K562 (cell line): ENCODE data around the gene ZNF740. TPM values are rescaled to one million over a fixed set of nuclear protein-coding genes. Genes with fewer than 3 reads are reported as not detected.

Experiments
- BRF1 ChIP-seq: IDR thresholded peaks from 3 replicates; pipeline ENCODE4 v1.6.1; 2011; ENCODE audit warnings: borderline replicate concordance, mild to moderate bottlenecking; ENCODE audit not compliant: insufficient read length; ENCODE audit errors: extremely low read depth
- CHD2 ChIP-seq: IDR thresholded peaks from 2 replicates; pipeline ENCODE4 v1.6.1; 2011; ENCODE audit warnings: low read depth, low read length
- CREB1 ChIP-seq, 2 experiments: sonication (generic) in 1 of 2; formaldehyde crosslinking in 1 of 2; IDR thresholded peaks; 2 replicates each; pipeline versions ENCODE4 v1.6.1 to v1.8.0; 2012 to 2022; ENCODE audit warnings: inconsistent platforms in 1 of 2, mild to moderate bottlenecking in 1 of 2, missing genetic modification reagents in 1 of 2, moderate library complexity in 1 of 2
- DDX20 ChIP-seq: fragments of 450-650 bp; IDR thresholded peaks from 2 replicates; pipeline ENCODE4 v1.6.1; 2016; ENCODE audit warnings: missing genetic modification characterization, low read depth, mild to moderate bottlenecking, missing compliant biosample characterization, moderate library complexity
- ELF1 ChIP-seq: fragments of 200-800 bp; sonication (Bioruptor generic); IDR thresholded peaks from 2 replicates; pipeline ENCODE4 v1.6.1; 2016; ENCODE audit warnings: missing genetic modification characterization, missing compliant biosample characterization
- ETV6 ChIP-seq, 3 experiments: fragments of 150-350 bp in 1 of 3; sonication (generic) in 1 of 3; formaldehyde crosslinking in 1 of 3; IDR thresholded peaks; 2 replicates each; pipeline versions ENCODE4 v1.6.1 to v1.8.0; 2014 to 2022; ENCODE audit warnings: borderline replicate concordance in 2 of 3, low read depth in 2 of 3, antibody characterized with exemption in 1 of 3, low read length in 1 of 3, mild to moderate bottlenecking in 1 of 3, missing genetic modification reagents in 1 of 3
- FOSL1 ChIP-seq: fragments of 200-800 bp; sonication (Bioruptor generic); conservative IDR thresholded peaks from 2 replicates; pipeline ENCODE4 v1.6.1; 2016; ENCODE audit warnings: missing genetic modification characterization, missing compliant biosample characterization
- HDAC1 ChIP-seq, 2 experiments: fragments of 450-650 bp; IDR thresholded peaks; 2 replicates each; pipeline ENCODE4 v1.6.1; 2016 to 2017; ENCODE audit warnings: inconsistent platforms in 1 of 2, mild to moderate bottlenecking in 1 of 2, moderate library complexity in 1 of 2
- HMGN3 ChIP-seq: IDR thresholded peaks from 2 replicates; pipeline ENCODE4 v1.6.1; 2011; ENCODE audit warnings: borderline replicate concordance, low read depth, mild to moderate bottlenecking, mixed read lengths, low read length; ENCODE audit not compliant: insufficient read length; ENCODE audit errors: extremely low read depth
- HMGXB4 ChIP-seq: sonication (generic); formaldehyde crosslinking; IDR thresholded peaks from 2 replicates; pipeline ENCODE4 v1.8.1; 2023; ENCODE audit warnings: mild to moderate bottlenecking, missing genetic modification reagents
- HNRNPK ChIP-seq: fragments of 200-400 bp; formaldehyde crosslinking; IDR thresholded peaks from one replicate; pipeline ENCODE4 v1.6.1; 2018; ENCODE audit warnings: mild to moderate bottlenecking, low read depth, low read length; ENCODE audit not compliant: poor library complexity, severe bottlenecking
- IFI16 ChIP-seq: fragments of 250-450 bp; sonication (Bioruptor Pico); IDR thresholded peaks from 2 replicates; pipeline ENCODE4 v2.1.2; 2022; ENCODE audit warnings: mild to moderate bottlenecking, inconsistent platforms
- JUND ChIP-seq, 2 experiments: IDR thresholded peaks; 2 replicates in 1 of 2; 3 replicates in 1 of 2; pipeline ENCODE4 v1.6.1; 2011; ENCODE audit warnings: borderline replicate concordance in 2 of 2, low read depth in 2 of 2, low read length in 2 of 2, improper control_type of control experiment in 1 of 2, missing biosample characterization in 1 of 2, missing genetic modification characterization in 1 of 2, missing genetic modification reagents in 1 of 2
- KLF1 ChIP-seq: fragments of 450-650 bp; IDR thresholded peaks from 2 replicates; pipeline ENCODE4 v1.6.1; 2016; ENCODE audit warnings: missing genetic modification characterization, missing compliant biosample characterization
- MECOM ChIP-seq: fragments of 250-450 bp; sonication (Bioruptor Pico); IDR thresholded peaks from 2 replicates; pipeline ENCODE4 v1.8.0; 2022; ENCODE audit warnings: inconsistent platforms
- POLR2AphosphoS5 ChIP-seq: IDR thresholded peaks from 2 replicates; pipeline ENCODE4 v1.6.1; 2011; ENCODE audit warnings: mild to moderate bottlenecking, low read depth, low read length, moderate library complexity; ENCODE audit not compliant: control insufficient read depth, insufficient read depth
- TCF15 ChIP-seq: fragments of 250-450 bp; sonication (Bioruptor Pico); IDR thresholded peaks from 2 replicates; pipeline ENCODE4 v1.8.0; 2022; ENCODE audit warnings: moderate library complexity, mild to moderate bottlenecking, inconsistent platforms
- TSC22D4 ChIP-seq: fragments of 450-650 bp; IDR thresholded peaks from 2 replicates; pipeline ENCODE4 v1.6.1; 2016; ENCODE audit warnings: missing genetic modification characterization, missing biosample characterization, control low read depth
- ZNF324 ChIP-seq: fragments of 250-450 bp; sonication (Bioruptor Pico); IDR thresholded peaks from 2 replicates; pipeline ENCODE4 v1.4.0; 2020; ENCODE audit warnings: mild to moderate bottlenecking
- polyA plus RNA-seq, 8 experiments: library from polyadenylated mRNA; depleted of rRNA in 4 of 8; stranded (reverse) in 5 of 8; unstranded in 3 of 8; fragments of >200 nt; fragmentation: Nextera tagmentation in 2 of 8; fragmentation: Illumina TruSeq in 1 of 8; extraction: Ambion mirVana in 2 of 8; extraction: Trizol in 1 of 8; gene quantifications; 2 replicates each; pipeline versions ENCODE4 v1.2.1 to v1.2.3, GENCODE V29; 2011 to 2014; ENCODE audit warnings: inconsistent platforms in 1 of 8, missing spikeins in 1 of 8
- total RNA-seq, 7 experiments: library from RNA; depleted of rRNA in 6 of 7; stranded (reverse); fragments of >200 nt in 6 of 7; fragmentation: Illumina TruSeq in 2 of 7; extraction: Trizol in 2 of 7; gene quantifications; 2 replicates each; pipeline versions ENCODE4 v1.2.1 to v1.2.3, GENCODE V29; 2011 to 2021; ENCODE audit warnings: low replicate concordance in 1 of 7
- TF ChIP-seq, protein P1 (sequence below): fragments of 450-650 bp; IDR thresholded peaks from 2 replicates; pipeline ENCODE4 v1.7.0; 2016; ENCODE audit warnings: borderline replicate concordance
- TF ChIP-seq, protein P2 (sequence below): fragments of 450-650 bp; formaldehyde crosslinking; conservative IDR thresholded peaks from 2 replicates; pipeline ENCODE4 v1.4.0; 2022; ENCODE audit warnings: mild to moderate bottlenecking, missing genetic modification characterization

Gene ZNF740
- total and polyA plus RNA-seq, 9 of the 15 experiments (the other 6 are each of a cell fraction or from before 2014, with no cell fraction given): 0.57 to 46.4 (median 18.6) TPM

- TF ChIP-seq CREB1 (IDR thresholded peaks at IDR 0.05) (no peak), CREB1 (CRISPR knock-in tag; IDR thresholded peaks at IDR 0.05) (no peak; the same call in 1 of the 2 replicates), ELF1 (tag) (no peak), JUND (IDR thresholded peaks at IDR 0.05; ENCODE audit: borderline replicate concordance, low read depth, low read length) (no peak), JUND (tag; IDR thresholded peaks at IDR 0.05; ENCODE audit: borderline replicate concordance, low read depth, low read length) (no peak), HDAC1 (IDR thresholded peaks at IDR 0.05) (no peak), HMGXB4 (CRISPR knock-in tag) (peak; percentile 71; the same call in 1 of the 2 replicates), CHD2 (peak; percentile 38; the same call in 1 of the 2 replicates), DDX20 (tag) (no peak), HMGN3 (no peak), HNRNPK (peak; percentile 96), FOSL1 (tag) (no peak), POLR2AphosphoS5 (no peak), ETV6 (IDR thresholded peaks at IDR 0.05; ENCODE audit: borderline replicate concordance in 1 of 2, low read depth in 2 of 2, low read length in 1 of 2) (no peak), ETV6 (CRISPR knock-in tag; IDR thresholded peaks at IDR 0.05; ENCODE audit: borderline replicate concordance) (no peak), KLF1 (no peak), IFI16 (no peak), TSC22D4 (tag) (no peak), BRF1 (no peak), MECOM (CRISPR knock-in tag) (no peak), ZNF324 (no peak), TCF15 (no peak)
- TF ChIP-seq, protein P1, sequence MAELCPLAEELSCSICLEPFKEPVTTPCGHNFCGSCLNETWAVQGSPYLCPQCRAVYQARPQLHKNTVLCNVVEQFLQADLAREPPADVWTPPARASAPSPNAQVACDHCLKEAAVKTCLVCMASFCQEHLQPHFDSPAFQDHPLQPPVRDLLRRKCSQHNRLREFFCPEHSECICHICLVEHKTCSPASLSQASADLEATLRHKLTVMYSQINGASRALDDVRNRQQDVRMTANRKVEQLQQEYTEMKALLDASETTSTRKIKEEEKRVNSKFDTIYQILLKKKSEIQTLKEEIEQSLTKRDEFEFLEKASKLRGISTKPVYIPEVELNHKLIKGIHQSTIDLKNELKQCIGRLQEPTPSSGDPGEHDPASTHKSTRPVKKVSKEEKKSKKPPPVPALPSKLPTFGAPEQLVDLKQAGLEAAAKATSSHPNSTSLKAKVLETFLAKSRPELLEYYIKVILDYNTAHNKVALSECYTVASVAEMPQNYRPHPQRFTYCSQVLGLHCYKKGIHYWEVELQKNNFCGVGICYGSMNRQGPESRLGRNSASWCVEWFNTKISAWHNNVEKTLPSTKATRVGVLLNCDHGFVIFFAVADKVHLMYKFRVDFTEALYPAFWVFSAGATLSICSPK: no peak
- TF ChIP-seq, protein P2, sequence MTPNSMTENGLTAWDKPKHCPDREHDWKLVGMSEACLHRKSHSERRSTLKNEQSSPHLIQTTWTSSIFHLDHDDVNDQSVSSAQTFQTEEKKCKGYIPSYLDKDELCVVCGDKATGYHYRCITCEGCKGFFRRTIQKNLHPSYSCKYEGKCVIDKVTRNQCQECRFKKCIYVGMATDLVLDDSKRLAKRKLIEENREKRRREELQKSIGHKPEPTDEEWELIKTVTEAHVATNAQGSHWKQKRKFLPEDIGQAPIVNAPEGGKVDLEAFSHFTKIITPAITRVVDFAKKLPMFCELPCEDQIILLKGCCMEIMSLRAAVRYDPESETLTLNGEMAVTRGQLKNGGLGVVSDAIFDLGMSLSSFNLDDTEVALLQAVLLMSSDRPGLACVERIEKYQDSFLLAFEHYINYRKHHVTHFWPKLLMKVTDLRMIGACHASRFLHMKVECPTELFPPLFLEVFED (CRISPR knock-in tag): no peak
Measured at GRCh38 chr12:53180931-53181645, 566 bp downstream of the ZNF740 start (continued).
